Activated T-cell treated with anti-CD3 and anti-CD28 coated beads, Interleukin-2, amount 50 U/mL, for 48 hours (primary cell): ENCODE results near the gene RMND1.
"Not testable (repeated sequence)": the region's sequence is repeated elsewhere in the genome, so short reads cannot be mapped to it uniquely, and the experiment has no call there.

Experiments used
- DNase-seq, 2 experiments: peaks; one replicate each; pipeline ENCODE4 v3.0.0-alpha.2; 2020

Gene RMND1

DNA sequence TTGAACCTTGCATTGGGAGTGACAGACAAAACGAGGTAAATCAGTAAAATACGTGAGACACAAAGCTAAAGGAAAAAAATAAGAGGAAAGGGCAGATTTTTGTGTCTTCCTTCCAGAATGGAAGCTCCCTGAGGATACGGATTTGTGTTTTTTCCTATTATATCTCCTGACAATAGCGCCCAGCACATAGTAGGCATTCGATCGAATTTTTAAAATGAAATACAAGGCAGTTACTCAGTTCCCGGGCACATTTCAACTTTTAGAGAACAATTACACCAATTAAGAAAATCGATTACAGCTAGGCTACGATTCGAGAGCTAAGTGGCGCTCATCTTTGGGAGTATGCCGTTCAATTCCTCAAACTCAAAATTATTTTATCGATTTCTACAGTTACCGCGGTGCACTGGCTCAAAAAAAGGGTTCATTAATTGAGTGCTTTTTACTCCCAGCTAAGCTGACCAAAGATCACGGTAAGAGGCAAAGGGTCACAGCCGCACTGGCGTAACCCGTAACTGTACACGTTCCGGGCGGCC is 443 bp downstream of the RMND1 start:
- DNase-seq: no peak

GRCh38 chr6:151450928-151451327 is 998 bp downstream of the RMND1 start:
- DNase-seq: not testable (repeated sequence)

DNA sequence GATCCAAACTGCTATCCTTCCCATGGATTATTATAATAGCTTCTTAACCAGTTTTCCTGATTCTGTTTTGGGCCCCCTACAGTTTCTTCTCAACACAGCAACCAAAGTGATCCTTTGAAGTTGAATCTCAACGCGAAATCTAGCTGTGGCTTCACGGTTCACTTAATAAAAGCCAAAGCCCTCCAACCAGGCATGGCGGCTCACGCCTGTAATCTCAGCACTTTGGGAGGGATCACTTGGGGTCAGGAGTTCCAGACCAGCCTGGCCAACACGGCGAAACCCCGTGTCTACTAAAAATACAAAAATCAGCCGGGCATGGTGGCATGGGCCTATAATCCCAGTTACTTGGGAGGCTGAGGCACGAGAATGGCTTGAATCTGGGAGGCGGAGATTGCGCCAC is 3.3 kb downstream of the RMND1 start:
- DNase-seq: no peak

DNA sequence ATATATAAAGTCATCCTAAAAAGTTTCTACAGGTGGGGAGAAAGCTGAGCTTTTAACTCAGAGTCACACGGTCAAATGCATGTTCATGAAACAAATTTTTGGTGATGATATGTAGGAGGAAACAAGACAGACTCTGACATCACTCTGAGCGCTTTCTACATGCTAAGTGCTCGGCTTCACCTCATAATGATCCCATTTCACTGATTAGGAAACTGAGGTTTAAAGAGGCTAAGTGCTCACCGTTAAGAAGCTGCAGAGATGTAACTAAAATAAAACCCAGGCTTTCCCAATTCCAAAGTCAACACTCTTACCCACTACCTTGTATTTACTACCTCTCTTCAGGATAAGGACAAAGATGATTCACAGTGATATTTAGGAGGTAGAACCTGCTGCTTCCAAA is 4.7 kb downstream of the RMND1 start:
- no peak for DNase-seq

DNA sequence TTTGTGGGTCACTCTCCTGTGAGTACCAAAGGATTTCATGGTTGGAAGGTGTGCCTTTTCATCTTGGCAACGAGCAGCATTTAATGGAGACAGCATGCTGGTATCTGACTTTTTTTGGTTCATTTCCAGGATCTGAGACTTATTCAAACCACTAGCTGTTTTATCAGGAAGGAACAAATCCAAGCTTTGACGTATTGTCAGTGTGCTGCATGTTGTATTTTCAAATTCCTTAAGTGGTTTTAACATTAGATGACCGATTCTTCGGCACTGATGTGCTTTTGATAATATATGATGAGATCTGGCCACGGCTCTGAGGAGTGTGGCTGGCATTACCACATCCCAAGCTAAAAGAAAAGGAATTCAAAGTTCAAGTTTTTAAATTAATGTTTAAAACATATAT is 6.4 kb downstream of the RMND1 start:
- no peak for DNase-seq

GRCh38 chr6:151443911-151444621 is 7.9 kb downstream of the RMND1 start:
- DNase-seq: no peak

GRCh38 chr6:151443454-151443853 is 8.5 kb downstream of the RMND1 start:
- DNase-seq: no peak

GRCh38 chr6:151442371-151442770 is 9.6 kb downstream of the RMND1 start:
- DNase-seq: no peak

GRCh38 chr6:151441390-151442166 is 10.3 kb downstream of the RMND1 start:
- DNase-seq: no peak

GRCh38 chr6:151440930-151441329 is 11.0 kb downstream of the RMND1 start:
- no peak for DNase-seq

DNA sequence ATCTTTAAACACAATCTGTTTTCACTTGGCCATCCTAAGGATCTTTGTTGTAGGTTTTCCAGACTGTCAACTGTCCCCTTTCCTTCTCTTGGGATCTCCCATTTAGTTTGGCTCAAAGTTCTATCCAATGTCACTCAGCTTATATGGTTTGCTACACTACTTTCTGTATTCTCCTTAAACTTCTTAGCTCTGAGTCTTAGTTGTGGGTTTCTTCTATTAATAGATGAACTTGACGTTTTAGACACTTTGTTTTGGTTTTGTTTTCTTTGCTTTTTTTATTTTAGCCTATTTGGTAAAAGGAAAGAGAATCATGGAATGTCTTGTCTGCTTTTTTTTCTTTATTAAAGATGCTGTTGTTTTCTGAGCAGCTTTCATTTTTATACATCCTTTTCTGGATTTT is 11.4 kb downstream of the RMND1 start:
- no peak for DNase-seq

DNA sequence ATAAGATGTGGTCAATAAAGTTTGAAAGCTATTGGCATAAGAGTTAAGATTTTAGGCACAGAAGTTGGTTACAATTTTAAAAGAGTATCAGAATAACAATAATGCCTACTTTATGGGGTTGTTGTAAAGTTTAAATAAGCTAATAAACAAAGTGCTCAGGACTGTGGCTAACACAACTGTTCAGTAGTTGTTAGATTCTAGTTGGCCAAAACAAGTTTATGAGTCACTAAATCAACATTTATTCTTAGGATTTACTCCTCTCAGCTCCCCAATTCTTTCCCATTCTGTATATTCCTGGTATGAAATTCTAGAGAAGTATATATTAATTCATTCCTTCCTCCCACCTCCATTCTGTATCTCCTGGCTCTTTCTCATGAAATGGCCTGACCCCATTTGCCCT is 14.5 kb downstream of the RMND1 start:
- no peak for DNase-seq

DNA sequence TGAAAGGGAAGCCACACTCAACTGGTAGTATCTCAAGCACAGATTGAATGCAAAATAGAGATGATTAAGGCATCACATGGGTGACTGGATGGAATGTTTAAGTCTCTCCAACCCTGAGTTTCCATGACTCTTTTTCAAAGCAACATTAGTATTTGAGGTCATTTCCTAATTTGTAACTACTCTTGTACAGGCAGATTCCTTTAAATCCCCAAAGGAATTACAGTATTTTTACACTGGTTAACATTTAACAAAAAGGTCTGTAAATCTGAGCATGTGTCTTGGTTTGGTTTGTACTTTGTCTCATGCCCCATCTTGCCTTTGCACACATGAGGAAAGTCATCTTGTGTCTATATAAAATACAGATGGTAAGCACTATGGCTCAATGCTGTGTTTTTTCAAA is 15.1 kb downstream of the RMND1 start:
- DNase-seq: no peak

GRCh38 chr6:151436300-151436699 is 15.6 kb downstream of the RMND1 start:
- DNase-seq: no peak

DNA sequence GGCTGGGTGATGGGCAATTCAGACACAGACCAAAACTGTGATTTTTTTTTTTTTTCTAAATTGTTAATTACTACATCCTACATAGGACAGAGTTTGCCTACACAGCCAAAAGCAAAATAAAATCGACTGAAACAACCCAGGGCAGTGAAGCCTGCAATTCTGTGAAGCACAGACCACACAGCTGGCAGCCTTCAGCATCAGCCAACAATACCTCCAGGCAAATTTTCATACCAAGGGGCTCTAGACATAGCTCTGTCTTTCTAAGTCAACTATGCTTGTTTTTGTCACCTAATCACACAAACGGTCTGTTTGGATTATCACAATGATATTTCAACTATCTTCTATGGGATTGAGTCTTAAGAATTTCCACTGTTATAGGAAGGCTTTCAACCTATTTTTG is 17.6 kb downstream of the RMND1 start:
- DNase-seq: no peak

DNA sequence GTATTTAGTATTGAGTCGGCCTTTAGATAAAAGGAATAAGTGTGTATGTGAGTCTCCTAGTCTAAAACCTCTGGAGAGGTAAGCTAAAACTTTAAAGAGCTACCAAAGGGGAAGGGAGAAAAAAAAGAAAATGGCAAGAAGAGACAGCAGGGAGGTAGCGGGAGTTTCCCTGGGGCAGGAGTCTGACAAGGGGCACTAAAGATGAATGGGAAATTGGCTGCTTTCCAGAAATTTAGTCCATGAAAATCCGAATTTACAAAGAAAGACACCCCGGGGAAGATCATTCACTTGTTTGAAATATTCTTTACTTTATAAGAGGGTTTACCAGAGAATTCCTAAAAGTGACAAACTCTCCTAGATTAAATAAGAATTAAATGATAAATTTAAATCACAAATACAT is 19.3 kb downstream of the RMND1 start:
- no peak for DNase-seq

GRCh38 chr6:151431337-151431736 is 20.6 kb downstream of the RMND1 start:
- no peak for DNase-seq

GRCh38 chr6:151430886-151431285 is 21.0 kb downstream of the RMND1 start:
- no peak for DNase-seq

- no peak for DNase-seq
These were observed 23.7 kb downstream of the RMND1 start for GRCh38 chr6:151428093-151428735.

DNA sequence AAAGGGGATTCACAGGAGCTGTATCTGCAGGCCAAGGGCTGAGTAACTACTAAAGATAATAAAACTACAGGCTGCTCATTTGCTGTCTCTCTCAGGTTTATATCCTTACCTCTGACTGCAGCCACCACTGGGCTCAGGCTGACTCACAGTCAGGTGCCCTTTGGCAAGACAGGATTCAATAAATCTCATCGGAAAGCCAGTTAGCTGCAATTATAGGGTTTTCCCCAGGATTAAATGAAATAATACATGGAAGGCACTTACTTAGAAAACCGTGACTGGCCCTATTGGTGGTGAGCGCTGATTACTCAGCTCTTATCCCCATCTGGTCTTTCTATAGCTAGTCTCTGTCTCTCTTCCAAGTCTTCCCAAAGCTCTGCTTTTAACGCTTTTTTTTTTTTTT is 26.4 kb downstream of the RMND1 start:
- no peak for DNase-seq

DNA sequence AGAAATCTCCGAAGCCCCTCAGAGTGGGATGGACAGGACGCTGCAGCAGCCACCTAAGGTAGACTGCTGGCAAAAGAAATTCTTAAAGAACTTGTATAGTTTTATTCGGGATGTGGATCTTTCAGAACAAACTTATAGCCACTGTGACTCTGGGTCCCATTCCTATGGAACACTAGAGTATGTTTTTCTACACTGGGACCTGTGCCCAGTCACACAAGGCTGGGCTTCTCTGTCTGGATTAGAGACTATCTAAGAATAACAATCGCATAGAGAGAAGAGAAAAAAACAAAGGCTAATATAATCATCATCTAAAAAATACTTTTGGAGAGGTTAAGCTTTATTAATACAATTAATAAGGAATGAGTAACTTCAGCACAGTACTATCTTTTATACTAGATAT is 28.9 kb downstream of the RMND1 start:
- no peak for DNase-seq

DNA sequence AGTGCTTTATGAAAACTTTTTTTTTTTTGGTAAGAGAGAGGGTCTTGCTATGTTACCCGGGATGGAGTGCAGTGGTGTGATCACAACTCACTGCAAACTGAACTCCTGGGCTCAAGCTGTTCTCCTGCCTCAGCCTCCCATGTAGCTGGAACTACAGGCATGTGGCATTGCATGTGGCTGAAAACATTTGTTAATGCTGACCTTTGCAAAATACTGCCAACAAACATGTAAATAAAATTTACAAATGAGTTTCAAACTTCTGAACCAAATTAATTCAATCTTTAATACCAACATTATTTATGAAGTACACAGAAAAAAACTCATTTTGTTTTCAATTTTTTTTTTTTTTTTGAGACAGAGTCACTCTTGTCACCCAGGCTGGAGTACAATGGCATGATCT is 34.4 kb downstream of the RMND1 start:
- DNase-seq: no peak

DNA sequence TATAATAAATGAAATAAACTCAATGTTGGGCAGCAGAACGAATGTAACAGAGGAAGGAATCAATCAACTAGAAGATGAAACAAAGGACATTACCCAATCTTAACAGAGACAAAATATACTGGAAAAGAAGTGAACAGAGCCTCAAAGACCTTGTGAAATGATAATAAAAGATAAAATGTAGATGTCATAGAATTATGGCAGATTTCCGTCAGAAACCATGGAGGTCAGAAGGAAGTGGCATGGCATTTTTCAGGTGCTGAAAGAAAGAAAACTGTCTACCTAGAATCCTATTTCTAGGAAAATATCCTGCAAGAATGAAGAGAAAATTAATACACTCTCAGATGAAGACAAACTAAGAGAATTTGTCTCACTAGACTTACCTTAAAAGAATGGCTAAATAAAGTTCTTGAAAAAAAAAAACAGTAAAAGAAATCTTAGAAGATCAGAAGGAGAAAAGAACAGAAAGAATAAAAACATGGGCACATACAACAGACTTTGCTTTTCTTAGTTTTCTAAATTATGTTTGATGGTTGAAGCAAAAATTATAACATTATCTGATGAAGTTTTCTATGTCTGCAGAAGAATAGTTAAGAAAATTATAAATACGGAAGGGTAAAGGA is 37.2 kb downstream of the RMND1 start:
- no peak for DNase-seq
